ENCODE measurements around the gene SMAD5. TPM values are rescaled to one million over a fixed set of nuclear protein-coding genes. Genes with fewer than 3 reads are reported as not detected.

SMAD5 gene
- total and polyA plus RNA-seq, 2 of the 13 experiments (the other 11 are each of a cell fraction or from before 2014, with no cell fraction given): 27.2 to 48.5 TPM

DNA sequence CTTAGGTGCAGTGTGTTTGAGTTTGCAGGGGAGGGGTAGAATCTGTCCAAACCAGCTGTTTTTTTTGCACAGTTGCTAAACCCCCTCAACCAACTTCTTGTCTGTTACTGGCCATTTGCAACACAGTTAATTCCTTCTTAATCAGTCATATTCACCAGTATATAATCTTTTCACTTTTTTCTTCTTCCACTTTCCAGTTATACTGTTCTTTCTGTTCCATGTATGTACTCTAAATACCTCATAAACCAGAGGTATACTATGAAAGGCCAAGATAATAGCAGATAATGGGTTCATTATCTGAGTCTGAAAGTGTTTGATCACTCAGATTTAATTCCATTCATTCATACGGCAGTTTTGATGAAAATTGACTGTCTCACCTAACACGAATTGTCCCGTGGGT, 11.1 kb downstream of the SMAD5 start:
- H3K4me2 ChIP-seq (ENCODE audit: low read depth, low read length): no peak overlapping the region
- no peaks in the 10 kb centered on the region for H3K27me3 ChIP-seq (ENCODE audit: control insufficient read depth in 1 of 2, insufficient read depth in 2 of 2, low read length in 2 of 2)
- no peaks in the 10 kb centered on the region for H3K9me3 ChIP-seq (ENCODE audit: low read length)
- no peak for ATAC-seq
- intact Hi-C loops (cut with micrococcal nuclease; ENCODE audit: unreplicated experiment) (no loop called here), in situ Hi-C loops (cut with HindIII; ENCODE audit: extremely low pct_ligation_motif_present, low pct_unique_long_range_greater_than_20kb) (no loop called here)
- H3K36me3 ChIP-seq (replicated peaks in 1 of 2; ENCODE audit: control insufficient read depth in 1 of 2, insufficient read depth in 2 of 2, low read length in 2 of 2): peaks cover 0 to 4% of the 10 kb centered on the region in 2 experiments; a peak in 1 of 5 replicates
- H2AFZ ChIP-seq (ENCODE audit: low read length): no peak overlapping the region
- peaks cover 56% of the 10 kb centered on the region for H4K20me1 ChIP-seq (ENCODE audit: insufficient read depth, low read length)
- H3K4me1 ChIP-seq (ENCODE audit: insufficient read depth, low read length): peaks cover 50% of the 10 kb centered on the region
- FAIRE-seq: no peak
- DNase-seq (ENCODE audit: low spot score): no peak
- no TSS peak for BruUV-seq (replicated peaks)
- 97% methylated on average over 3 of the region's 3 CpGs for WGBS (ENCODE audit: low lambda C conversion rate)
- no peak overlapping the region for H3K27ac ChIP-seq (ENCODE audit: extremely low read length, insufficient read depth, low read length)
- TF ChIP-seq ZNF30 (CRISPR knock-in tag; IDR thresholded peaks at IDR 0.05) (no peak), HCFC1 (IDR thresholded peaks at IDR 0.05; ENCODE audit: low read depth, low read length) (no peak), IKZF1 (IDR thresholded peaks at IDR 0.05) (no peak), ZBTB1 (CRISPR knock-in tag; IDR thresholded peaks at IDR 0.05; ENCODE audit: borderline replicate concordance) (no peak), TARDBP (CRISPR knock-in tag; IDR thresholded peaks at IDR 0.05) (no peak), PTBP1 (IDR thresholded peaks at IDR 0.05; ENCODE audit: low read depth, low read length, poor library complexity, severe bottlenecking) (no peak), AKAP8 (CRISPR knock-in tag; IDR thresholded peaks at IDR 0.05) (no peak), ZFP82 (CRISPR knock-in tag; IDR thresholded peaks at IDR 0.05; ENCODE audit: borderline replicate concordance) (no peak), RFX3 (CRISPR knock-in tag; IDR thresholded peaks at IDR 0.05) (no peak)
- TF ChIP-seq, protein P1, sequence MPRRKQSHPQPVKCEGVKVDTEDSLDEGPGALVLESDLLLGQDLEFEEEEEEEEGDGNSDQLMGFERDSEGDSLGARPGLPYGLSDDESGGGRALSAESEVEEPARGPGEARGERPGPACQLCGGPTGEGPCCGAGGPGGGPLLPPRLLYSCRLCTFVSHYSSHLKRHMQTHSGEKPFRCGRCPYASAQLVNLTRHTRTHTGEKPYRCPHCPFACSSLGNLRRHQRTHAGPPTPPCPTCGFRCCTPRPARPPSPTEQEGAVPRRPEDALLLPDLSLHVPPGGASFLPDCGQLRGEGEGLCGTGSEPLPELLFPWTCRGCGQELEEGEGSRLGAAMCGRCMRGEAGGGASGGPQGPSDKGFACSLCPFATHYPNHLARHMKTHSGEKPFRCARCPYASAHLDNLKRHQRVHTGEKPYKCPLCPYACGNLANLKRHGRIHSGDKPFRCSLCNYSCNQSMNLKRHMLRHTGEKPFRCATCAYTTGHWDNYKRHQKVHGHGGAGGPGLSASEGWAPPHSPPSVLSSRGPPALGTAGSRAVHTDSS (CRISPR knock-in tag; conservative IDR thresholded peaks at IDR 0.05): no peak
- TF ChIP-seq, protein P2, sequence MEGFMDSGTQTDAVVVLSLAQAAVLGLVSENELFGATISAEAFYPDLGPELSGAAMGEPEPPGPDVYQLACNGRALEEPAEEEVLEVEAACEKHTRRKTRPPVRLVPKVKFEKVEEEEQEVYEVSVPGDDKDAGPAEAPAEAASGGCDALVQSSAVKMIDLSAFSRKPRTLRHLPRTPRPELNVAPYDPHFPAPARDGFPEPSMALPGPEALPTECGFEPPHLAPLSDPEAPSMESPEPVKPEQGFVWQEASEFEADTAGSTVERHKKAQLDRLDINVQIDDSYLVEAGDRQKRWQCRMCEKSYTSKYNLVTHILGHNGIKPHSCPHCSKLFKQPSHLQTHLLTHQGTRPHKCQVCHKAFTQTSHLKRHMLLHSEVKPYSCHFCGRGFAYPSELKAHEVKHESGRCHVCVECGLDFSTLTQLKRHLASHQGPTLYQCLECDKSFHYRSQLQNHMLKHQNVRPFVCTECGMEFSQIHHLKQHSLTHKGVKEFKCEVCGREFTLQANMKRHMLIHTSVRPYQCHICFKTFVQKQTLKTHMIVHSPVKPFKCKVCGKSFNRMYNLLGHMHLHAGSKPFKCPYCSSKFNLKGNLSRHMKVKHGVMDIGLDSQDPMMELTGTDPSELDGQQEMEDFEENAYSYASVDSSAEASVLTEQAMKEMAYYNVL (CRISPR knock-in tag; IDR thresholded peaks at IDR 0.05; ENCODE audit: borderline replicate concordance): no peak
- TF ChIP-seq, protein P3, sequence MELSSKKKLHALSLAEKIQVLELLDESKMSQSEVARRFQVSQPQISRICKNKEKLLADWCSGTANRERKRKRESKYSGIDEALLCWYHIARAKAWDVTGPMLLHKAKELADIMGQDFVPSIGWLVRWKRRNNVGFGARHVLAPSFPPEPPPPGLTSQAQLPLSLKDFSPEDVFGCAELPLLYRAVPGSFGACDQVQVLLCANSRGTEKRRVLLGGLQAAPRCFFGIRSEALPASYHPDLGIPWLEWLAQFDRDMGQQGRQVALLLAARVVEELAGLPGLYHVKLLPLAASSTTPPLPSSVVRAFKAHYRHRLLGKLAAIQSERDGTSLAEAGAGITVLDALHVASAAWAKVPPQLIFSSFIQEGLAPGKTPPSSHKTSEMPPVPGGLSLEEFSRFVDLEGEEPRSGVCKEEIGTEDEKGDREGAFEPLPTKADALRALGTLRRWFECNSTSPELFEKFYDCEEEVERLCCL (CRISPR knock-in tag; IDR thresholded peaks at IDR 0.05; ENCODE audit: borderline replicate concordance): no peak
- TF ChIP-seq, protein P4, sequence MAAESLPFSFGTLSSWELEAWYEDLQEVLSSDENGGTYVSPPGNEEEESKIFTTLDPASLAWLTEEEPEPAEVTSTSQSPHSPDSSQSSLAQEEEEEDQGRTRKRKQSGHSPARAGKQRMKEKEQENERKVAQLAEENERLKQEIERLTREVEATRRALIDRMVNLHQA (CRISPR knock-in tag; IDR thresholded peaks at IDR 0.05): no peak
- TF ChIP-seq, protein P5, sequence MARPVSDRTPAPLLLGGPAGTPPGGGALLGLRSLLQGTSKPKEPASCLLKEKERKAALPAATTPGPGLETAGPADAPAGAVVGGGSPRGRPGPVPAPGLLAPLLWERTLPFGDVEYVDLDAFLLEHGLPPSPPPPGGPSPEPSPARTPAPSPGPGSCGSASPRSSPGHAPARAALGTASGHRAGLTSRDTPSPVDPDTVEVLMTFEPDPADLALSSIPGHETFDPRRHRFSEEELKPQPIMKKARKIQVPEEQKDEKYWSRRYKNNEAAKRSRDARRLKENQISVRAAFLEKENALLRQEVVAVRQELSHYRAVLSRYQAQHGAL (CRISPR knock-in tag; IDR thresholded peaks at IDR 0.05; ENCODE audit: not compliant biosample characterization): no peak
- POLR2A ChIA-PET: interaction anchor here (1.2 kb wide), 1 partner anchor 90 kb away, joined by 3 read pairs; no protein-coding TSS in a partner anchor
- H3K79me2 ChIP-seq (ENCODE audit: insufficient read depth, low read length): peaks cover 99% of the 10 kb centered on the region
- H3K9ac ChIP-seq (ENCODE audit: insufficient read depth, low read depth, low read length): no peak overlapping the region
- CTCF ChIA-PET (ENCODE audit: low intra/inter-chr PET ratio, low total read pairs): no interaction called here
- no peak overlapping the region for H3K4me3 ChIP-seq (replicated peaks in 1 of 3; ENCODE audit: insufficient read depth in 1 of 3, low read depth in 2 of 3, low read length in 3 of 3)

Measured in HepG2 (cell line).